SW 1271 (cell line): ENCODE results near the gene GTF2H3.

Source experiments
- DNase-seq, 2 experiments: peaks; one replicate each; lab custom pipeline; 2025; lab: John Stamatoyannopoulos, UW

Gene GTF2H3

DNA sequence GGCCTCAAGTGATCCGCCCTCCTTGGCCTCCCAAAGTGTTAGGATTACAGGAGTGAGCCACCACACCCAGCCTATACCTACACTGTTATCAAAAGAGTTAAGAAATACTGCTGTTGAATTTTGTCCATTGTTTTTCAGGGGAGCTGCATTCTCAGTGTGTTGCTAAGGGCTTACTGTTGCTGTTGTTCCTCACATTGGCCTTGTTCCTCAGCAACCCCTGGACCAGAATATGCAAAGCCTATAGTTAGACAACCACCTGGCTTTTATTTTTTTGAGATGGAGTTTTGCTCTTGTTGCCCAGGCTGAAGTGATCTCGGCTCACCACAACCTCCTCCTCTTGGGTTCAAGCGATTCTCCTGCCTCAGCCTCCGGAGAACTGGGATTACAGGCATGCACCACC is 73.8 kb downstream of the GTF2H3 start:
- peak in 1 of 2 experiments; percentile 10 for DNase-seq
